Type B pancreatic cell (in vitro differentiated cells): ENCODE results near the gene SPR. TPM values are rescaled to one million over a fixed set of nuclear protein-coding genes. Genes with fewer than 3 reads are reported as not detected.

Experiments used
- DNase-seq: peaks from one replicate; pipeline ENCODE4 v3.0.0; 2021; ENCODE audit warnings: mixed read lengths; ENCODE audit not compliant: unreplicated experiment; ENCODE audit errors: extremely low spot score
- H3K27ac Mint-ChIP-seq: 2 replicates; pipeline ENCODE4 v1.8.0; 2021; ENCODE audit warnings: mild to moderate bottlenecking, mixed read lengths
- H3K27me3 Mint-ChIP-seq: 2 replicates; pipeline ENCODE4 v1.8.0; 2021; ENCODE audit warnings: mixed read lengths
- H3K36me3 Mint-ChIP-seq: 2 replicates; pipeline ENCODE4 v1.8.0; 2021; ENCODE audit warnings: mixed read lengths
- H3K4me1 Mint-ChIP-seq: one replicate; pipeline ENCODE4 v1.8.0; 2021; ENCODE audit warnings: mixed read lengths; ENCODE audit not compliant: unreplicated experiment
- H3K4me3 Mint-ChIP-seq: 2 replicates; pipeline ENCODE4 v1.8.0; 2021; ENCODE audit warnings: mild to moderate bottlenecking, mixed read lengths
- H3K9me3 Mint-ChIP-seq: 2 replicates; pipeline ENCODE4 v1.8.0; 2021; ENCODE audit warnings: mixed read lengths
- CTCF ChIP-seq: fragments of 200-600 bp; sonication (generic); conservative IDR thresholded peaks from 2 replicates; pipeline ENCODE4 v1.5.0; 2021; ENCODE audit warnings: antibody characterized with exemption, mild to moderate bottlenecking
- total RNA-seq: library from RNA; stranded (reverse); gene quantifications from 2 replicates; pipeline ENCODE4 v1.2.1, GENCODE V29; 2021; ENCODE audit warnings: low replicate concordance

The SPR gene
- total RNA-seq, 1 donor from 2014 or later: 12.4 TPM

- H3K4me1 Mint-ChIP-seq: peaks cover 20% of the 10 kb centered on the region
- no peaks in the 10 kb centered on the region for H3K36me3 Mint-ChIP-seq
- no peak overlapping the region for H3K27ac Mint-ChIP-seq
- H3K27me3 Mint-ChIP-seq: peaks cover 43% of the 10 kb centered on the region
- no peak for DNase-seq
- no peak for TF ChIP-seq CTCF
- no peak overlapping the region for H3K4me3 Mint-ChIP-seq
- H3K9me3 Mint-ChIP-seq: no peaks in the 10 kb centered on the region
These were observed 49.6 kb downstream of the SPR start for GRCh38 chr2:72936660-72937355.

GRCh38 chr2:72937356-72937669, 50.1 kb downstream of the SPR start:
- no peak for DNase-seq
- Mint-ChIP-seq H3K9me3 (no peaks in the 10 kb centered on the region), H3K27me3 (peaks cover 40% of the 10 kb centered on the region), H3K4me1 (peaks cover 22% of the 10 kb centered on the region), H3K27ac (no peak overlapping the region), H3K4me3 (no peak overlapping the region), H3K36me3 (no peaks in the 10 kb centered on the region)
- TF ChIP-seq CTCF: no peak

GRCh38 chr2:72938455-72938854, 51.2 kb downstream of the SPR start:
- DNase-seq: no peak
- no peak for TF ChIP-seq CTCF
- Mint-ChIP-seq H3K36me3 (no peaks in the 10 kb centered on the region), H3K27me3 (peaks cover 37% of the 10 kb centered on the region), H3K4me3 (no peak overlapping the region), H3K27ac (no peak overlapping the region), H3K9me3 (no peaks in the 10 kb centered on the region), H3K4me1 (peaks cover 22% of the 10 kb centered on the region)

- no peak for DNase-seq
- no peak overlapping the region for H3K4me3 Mint-ChIP-seq
- H3K27ac Mint-ChIP-seq: no peak overlapping the region
- TF ChIP-seq CTCF: no peak
- H3K36me3 Mint-ChIP-seq: no peaks in the 10 kb centered on the region
- H3K27me3 Mint-ChIP-seq: peaks cover 25% of the 10 kb centered on the region
- H3K9me3 Mint-ChIP-seq: no peaks in the 10 kb centered on the region
- peaks cover 22% of the 10 kb centered on the region for H3K4me1 Mint-ChIP-seq
These were observed 53.2 kb downstream of the SPR start for GRCh38 chr2:72940361-72940760.

- no peak for TF ChIP-seq CTCF
- Mint-ChIP-seq H3K9me3 (no peaks in the 10 kb centered on the region), H3K4me1 (peaks cover 22% of the 10 kb centered on the region), H3K27ac (no peak overlapping the region), H3K27me3 (peaks cover 21% of the 10 kb centered on the region), H3K36me3 (no peaks in the 10 kb centered on the region), H3K4me3 (no peak overlapping the region)
- no peak for DNase-seq
These were observed 53.6 kb downstream of the SPR start for GRCh38 chr2:72940786-72941185.

Other genes starting within 250 kb of the SPR start
- 46.1 and 62.6 TPM in 2 replicates for gene EXOC6B, start 61.4 kb upstream of the SPR start, total RNA-seq
- gene EMX1, start 30.1 kb downstream of the SPR start, total RNA-seq: 0.71 and 0.97 TPM in 2 replicates
- 15.0 and 27.3 TPM in 2 replicates for gene SFXN5, start 184.3 kb downstream of the SPR start, total RNA-seq
- 18.7 and 22.6 TPM in 2 replicates for gene RAB11FIP5, start 225.5 kb downstream of the SPR start, total RNA-seq